Activated CD8-positive, alpha-beta memory T cell treated with anti-CD3 and anti-CD28 coated beads, Interleukin-2, amount 50 U/mL, for 24 hours (primary cell): ENCODE measurements around the gene FHOD3.
"Not testable (repeated sequence)": the region's sequence is repeated elsewhere in the genome, so short reads cannot be mapped to it uniquely, and the experiment has no call there.

Experiments used
- DNase-seq: peaks from one replicate; pipeline ENCODE4 v3.0.0-alpha.2; 2020; ENCODE audit errors: extremely low read depth

The FHOD3 gene

GRCh38 chr18:36782710-36783109 is 485.2 kb downstream of the FHOD3 start:
- no peak for DNase-seq

GRCh38 chr18:36783792-36784191 is 486.3 kb downstream of the FHOD3 start:
- no peak for DNase-seq

GRCh38 chr18:36786686-36787085 is 489.2 kb downstream of the FHOD3 start:
- DNase-seq, result no peak

GRCh38 chr18:36792634-36793283 is 495.2 kb downstream of the FHOD3 start:
- no peak for DNase-seq

- no peak for DNase-seq
Measured at GRCh38 chr18:36798738-36799473, 501.4 kb downstream of the FHOD3 start.

GRCh38 chr18:36805105-36805504 is 507.6 kb downstream of the FHOD3 start:
- no peak for DNase-seq

GRCh38 chr18:36808681-36809080 is 511.2 kb downstream of the FHOD3 start:
- no peak for DNase-seq

- no peak for DNase-seq
Measured at GRCh38 chr18:36809590-36810381, 512.3 kb downstream of the FHOD3 start.

- no peak for DNase-seq
Measured at GRCh38 chr18:36811430-36811829, 513.9 kb downstream of the FHOD3 start.

GRCh38 chr18:36811955-36812354 is 514.4 kb downstream of the FHOD3 start:
- DNase-seq, result no peak

- DNase-seq, result no peak
Measured at GRCh38 chr18:36812678-36813077, 515.2 kb downstream of the FHOD3 start.

- DNase-seq, result no peak
Measured at GRCh38 chr18:36813101-36813775, 515.7 kb downstream of the FHOD3 start.

GRCh38 chr18:36813824-36814223 is 516.3 kb downstream of the FHOD3 start:
- no peak for DNase-seq

- DNase-seq, result no peak
Measured at GRCh38 chr18:36814994-36815393, 517.5 kb downstream of the FHOD3 start.

GRCh38 chr18:36816096-36816495 is 518.6 kb downstream of the FHOD3 start:
- not testable (repeated sequence) for DNase-seq

GRCh38 chr18:36817039-36817438 is 519.5 kb downstream of the FHOD3 start:
- no peak for DNase-seq

- no peak for DNase-seq
Measured at GRCh38 chr18:36818652-36819051, 521.1 kb downstream of the FHOD3 start.

- no peak for DNase-seq
Measured at GRCh38 chr18:36819621-36820020, 522.1 kb downstream of the FHOD3 start.

- no peak for DNase-seq
Measured at GRCh38 chr18:36821681-36822080, 524.2 kb downstream of the FHOD3 start.

- no peak for DNase-seq
Measured at GRCh38 chr18:36825526-36825925, 528.0 kb downstream of the FHOD3 start.

GRCh38 chr18:36826556-36826955 is 529.0 kb downstream of the FHOD3 start:
- no peak for DNase-seq

GRCh38 chr18:36828157-36828629 is 530.7 kb downstream of the FHOD3 start:
- DNase-seq, result no peak
